ENCODE data around the gene YIPF3.

The YIPF3 gene

DNA sequence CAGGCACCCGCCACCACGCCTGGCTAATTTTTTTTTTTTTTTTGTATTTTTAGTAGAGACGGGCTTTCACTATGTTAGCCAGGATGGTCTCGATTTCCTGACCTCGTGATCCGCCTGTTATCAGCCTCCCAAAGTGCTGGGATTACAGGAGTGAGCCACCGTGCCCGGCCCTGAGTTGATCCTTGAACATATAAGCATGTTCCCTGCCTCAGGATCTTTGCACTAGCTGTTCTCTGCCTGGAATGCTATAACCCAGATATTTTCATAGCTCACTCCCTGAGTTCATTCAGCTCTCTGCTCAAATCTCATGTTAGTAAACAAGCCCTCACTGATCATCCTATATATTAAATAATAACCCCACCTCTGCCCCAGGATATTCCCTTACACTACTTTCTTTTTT lies 52.4 kb downstream of the YIPF3 start:
- no peak for DNase-seq (ENCODE audit: low spot score)

DNA sequence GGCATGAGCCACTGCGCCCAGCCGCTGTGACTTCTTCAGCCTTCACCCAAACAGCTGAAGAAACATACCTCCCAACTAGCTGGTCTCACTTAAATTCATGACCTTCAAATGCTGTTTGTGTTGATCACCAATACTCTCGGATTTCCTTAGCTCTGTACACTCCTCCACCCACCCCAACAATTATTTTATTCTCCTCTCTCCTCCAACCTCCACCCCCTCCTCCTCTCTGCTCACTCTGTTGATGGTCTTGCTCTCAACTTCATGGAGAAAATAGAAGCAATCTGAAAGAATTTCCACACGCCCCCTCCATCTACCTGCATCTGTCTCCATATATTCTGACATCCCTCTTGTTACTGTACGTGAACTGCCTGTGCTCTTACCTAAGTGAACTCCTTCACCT lies 54.8 kb downstream of the YIPF3 start:
- DNase-seq (ENCODE audit: low spot score) = no peak
